Breast epithelium (tissue), 3 donors: Measurements from ENCODE around the gene SYF2.

ENCODE experiments used
- POLR2A ChIP-seq: fragments of 450-650 bp; IDR thresholded peaks from one replicate; pipeline ENCODE4 v1.6.1; 2016; ENCODE audit warnings: antibody characterized with exemption, mild to moderate bottlenecking, moderate library complexity
- TF ChIP-seq, protein P1 (sequence below), 3 donors: fragments of 450-650 bp; IDR thresholded peaks; one replicate each; pipeline ENCODE4 v1.5.1; 2016 to 2017; ENCODE audit warnings: antibody characterized with exemption in 3 of 3, mild to moderate bottlenecking in 3 of 3, moderate library complexity in 3 of 3

DNA sequence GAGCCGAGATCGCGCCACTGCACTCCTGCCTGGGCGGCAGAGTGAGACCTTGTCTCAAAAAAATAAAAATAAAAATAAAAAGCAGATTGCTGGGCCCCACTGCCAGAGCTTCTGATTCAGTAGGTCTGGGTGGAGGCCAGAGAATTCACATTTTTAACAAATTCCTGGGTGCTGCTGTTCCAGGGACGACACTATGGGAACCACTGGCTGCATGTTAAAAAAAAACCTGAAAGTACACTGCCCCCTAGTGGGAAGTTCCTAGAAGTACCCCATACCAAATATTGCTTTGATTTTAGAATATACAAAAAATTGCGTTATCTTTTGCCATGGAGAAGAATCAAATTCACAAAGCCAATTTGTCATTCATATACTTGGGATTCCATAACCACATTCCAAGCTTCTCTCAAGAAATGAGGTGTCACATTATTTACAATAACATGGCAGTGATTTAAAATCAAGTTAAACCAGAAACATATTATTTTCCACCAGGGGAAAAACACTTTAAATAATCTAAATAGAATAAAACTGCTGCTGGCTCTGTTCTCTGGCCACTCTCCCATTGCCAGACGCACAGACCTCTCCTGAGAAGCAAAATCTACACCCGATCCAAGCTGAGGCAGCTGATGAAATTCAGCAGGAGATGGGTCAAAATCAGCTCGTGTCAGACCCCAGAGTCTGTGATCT lies 27.4 kb downstream of the SYF2 start:
- TF ChIP-seq POLR2A, result no peak
- TF ChIP-seq, protein P1, sequence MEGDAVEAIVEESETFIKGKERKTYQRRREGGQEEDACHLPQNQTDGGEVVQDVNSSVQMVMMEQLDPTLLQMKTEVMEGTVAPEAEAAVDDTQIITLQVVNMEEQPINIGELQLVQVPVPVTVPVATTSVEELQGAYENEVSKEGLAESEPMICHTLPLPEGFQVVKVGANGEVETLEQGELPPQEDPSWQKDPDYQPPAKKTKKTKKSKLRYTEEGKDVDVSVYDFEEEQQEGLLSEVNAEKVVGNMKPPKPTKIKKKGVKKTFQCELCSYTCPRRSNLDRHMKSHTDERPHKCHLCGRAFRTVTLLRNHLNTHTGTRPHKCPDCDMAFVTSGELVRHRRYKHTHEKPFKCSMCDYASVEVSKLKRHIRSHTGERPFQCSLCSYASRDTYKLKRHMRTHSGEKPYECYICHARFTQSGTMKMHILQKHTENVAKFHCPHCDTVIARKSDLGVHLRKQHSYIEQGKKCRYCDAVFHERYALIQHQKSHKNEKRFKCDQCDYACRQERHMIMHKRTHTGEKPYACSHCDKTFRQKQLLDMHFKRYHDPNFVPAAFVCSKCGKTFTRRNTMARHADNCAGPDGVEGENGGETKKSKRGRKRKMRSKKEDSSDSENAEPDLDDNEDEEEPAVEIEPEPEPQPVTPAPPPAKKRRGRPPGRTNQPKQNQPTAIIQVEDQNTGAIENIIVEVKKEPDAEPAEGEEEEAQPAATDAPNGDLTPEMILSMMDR (IDR thresholded peaks at IDR 0.05), result peak; percentile 62 to 78 (median 74)
